Esophagus squamous epithelium (tissue), 5 donors: ENCODE data around the gene CAMK2A. TPM values are rescaled to one million over a fixed set of nuclear protein-coding genes. Genes with fewer than 3 reads are reported as not detected.
"Not testable (repeated sequence)": the region's sequence is repeated elsewhere in the genome, so short reads cannot be mapped to it uniquely, and the experiment has no call there.

Source experiments
- DNase-seq: peaks from one replicate; lab custom pipeline; 2025; lab: John Stamatoyannopoulos, UW
- H3K27ac ChIP-seq, 4 donors: fragments of 200-600 bp; sonication (generic); one replicate each; pipeline ENCODE4 v1.5.1; 2016 to 2019; ENCODE audit warnings: mild to moderate bottlenecking in 1 of 4
- H3K27me3 ChIP-seq, 4 donors: fragments of 200-600 bp; sonication (generic); 1 replicate in 3 of 4; 2 replicates in 1 of 4; pipeline versions ENCODE4 v1.5.1 to v1.6.0; 2017 to 2021; ENCODE audit warnings: antibody characterized with exemption in 1 of 4
- H3K36me3 ChIP-seq, 3 donors: fragments of 200-600 bp; sonication (generic); one replicate each; pipeline ENCODE4 v1.5.1; 2016 to 2019
- H3K4me1 ChIP-seq, 3 donors: fragments of 200-600 bp; sonication (generic); one replicate each; pipeline ENCODE4 v1.5.1; 2017 to 2019
- H3K4me3 ChIP-seq, 4 donors: fragments of 200-600 bp; sonication (generic); 1 replicate in 3 of 4; 2 replicates in 1 of 4; pipeline ENCODE4 v1.5.1; 2016 to 2019; ENCODE audit warnings: mild to moderate bottlenecking in 2 of 4, moderate library complexity in 1 of 4
- H3K9me3 ChIP-seq, 3 donors: fragments of 200-600 bp; sonication (generic); one replicate each; pipeline ENCODE4 v1.5.1; 2016 to 2019
- POLR2A ChIP-seq, 4 donors: fragments of 450-650 bp; IDR thresholded peaks; one replicate each; pipeline ENCODE4 v1.6.1; 2017; ENCODE audit warnings: antibody characterized with exemption in 4 of 4, mild to moderate bottlenecking in 4 of 4, moderate library complexity in 3 of 4
- WGBS, 2 donors: methylation state at CpG; one replicate each; pipeline ENCODE4 v1.1.5; 2018; 5-methylcytosine and 5-hydroxymethylcytosine counted together
- intact Hi-C: fragments of 100-400 bp; cut with DNase I; formaldehyde crosslinking; loops from one replicate; pipeline ENCODE4 v1.15.0; 2022
- total RNA-seq, 4 donors: library from RNA; depleted of rRNA; stranded (reverse); fragments of >200 nt; gene quantifications; one replicate each; pipeline ENCODE4 v1.1.0, GENCODE V29; 2016
- TF ChIP-seq, protein P1 (sequence below), 6 experiments: fragments of 450-650 bp in 4 of 6; fragments of 200-600 bp in 2 of 6; sonication (generic) in 2 of 6; IDR thresholded peaks; one replicate each; pipeline ENCODE4 v1.5.1; 2016 to 2019; ENCODE audit warnings: antibody characterized with exemption in 6 of 6, mild to moderate bottlenecking in 4 of 6, moderate library complexity in 4 of 6
- donor health status: DM: yes; HTN: yes; CAD: no.

CAMK2A gene
- total RNA-seq, 4 donors from 2014 or later, result 0.04 TPM; not detected in 3

DNA sequence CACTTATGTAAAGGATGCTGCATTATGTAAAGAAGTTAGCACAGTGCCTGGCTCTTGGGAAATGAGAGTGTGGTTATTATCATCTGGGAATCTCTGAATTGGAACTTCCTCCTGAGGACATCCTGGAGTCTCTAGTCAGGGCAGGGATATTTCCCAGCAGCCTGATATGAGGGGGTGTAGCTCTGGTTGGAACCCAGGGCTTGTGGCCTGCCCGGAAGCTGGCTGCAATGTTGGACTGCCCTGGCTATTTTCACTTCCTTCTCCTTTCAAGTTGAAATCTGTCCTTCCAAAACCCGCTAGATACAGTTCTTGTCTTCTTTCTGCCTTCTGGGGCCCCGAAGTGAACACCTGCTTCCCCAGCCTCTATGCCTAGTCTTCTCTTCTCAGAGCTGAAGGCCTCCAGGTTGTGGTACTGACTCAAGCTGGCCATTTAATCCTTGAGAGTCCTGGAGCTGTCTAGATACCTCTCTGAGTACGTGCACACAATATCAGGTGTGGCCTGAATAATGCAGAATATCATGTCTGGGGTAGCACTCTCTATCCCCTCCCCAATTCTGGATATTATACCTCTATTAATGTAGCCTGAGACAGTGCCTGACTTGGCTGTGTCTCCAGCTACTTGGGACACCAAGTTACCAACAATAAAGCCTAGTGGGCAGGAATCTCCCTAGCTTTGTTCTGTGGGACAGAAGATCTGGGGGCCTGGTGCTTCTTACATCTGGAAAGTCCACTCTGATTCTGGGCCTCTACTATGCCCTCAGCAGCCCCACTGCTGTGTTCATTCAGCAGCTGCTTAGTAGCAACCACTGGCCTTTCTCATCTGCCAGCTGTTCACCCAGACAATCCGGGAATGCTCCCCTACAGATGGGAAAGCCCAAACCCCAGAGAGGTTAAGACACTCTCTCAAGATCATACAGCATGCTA, 54.7 kb downstream of the CAMK2A start:
- H3K27me3 ChIP-seq, result no peaks in the 10 kb centered on the region
- no peaks in the 10 kb centered on the region for H3K36me3 ChIP-seq
- no peak overlapping the region for H3K4me3 ChIP-seq
- 73 to 83% methylated on average over 4 of the region's 5 CpGs for WGBS, 2 donors
- peaks cover 3 to 16% (median 6%) of the 10 kb centered on the region in 3 donors for H3K4me1 ChIP-seq
- no peak for TF ChIP-seq POLR2A (IDR thresholded peaks at IDR 0.05)
- TF ChIP-seq, protein P1, sequence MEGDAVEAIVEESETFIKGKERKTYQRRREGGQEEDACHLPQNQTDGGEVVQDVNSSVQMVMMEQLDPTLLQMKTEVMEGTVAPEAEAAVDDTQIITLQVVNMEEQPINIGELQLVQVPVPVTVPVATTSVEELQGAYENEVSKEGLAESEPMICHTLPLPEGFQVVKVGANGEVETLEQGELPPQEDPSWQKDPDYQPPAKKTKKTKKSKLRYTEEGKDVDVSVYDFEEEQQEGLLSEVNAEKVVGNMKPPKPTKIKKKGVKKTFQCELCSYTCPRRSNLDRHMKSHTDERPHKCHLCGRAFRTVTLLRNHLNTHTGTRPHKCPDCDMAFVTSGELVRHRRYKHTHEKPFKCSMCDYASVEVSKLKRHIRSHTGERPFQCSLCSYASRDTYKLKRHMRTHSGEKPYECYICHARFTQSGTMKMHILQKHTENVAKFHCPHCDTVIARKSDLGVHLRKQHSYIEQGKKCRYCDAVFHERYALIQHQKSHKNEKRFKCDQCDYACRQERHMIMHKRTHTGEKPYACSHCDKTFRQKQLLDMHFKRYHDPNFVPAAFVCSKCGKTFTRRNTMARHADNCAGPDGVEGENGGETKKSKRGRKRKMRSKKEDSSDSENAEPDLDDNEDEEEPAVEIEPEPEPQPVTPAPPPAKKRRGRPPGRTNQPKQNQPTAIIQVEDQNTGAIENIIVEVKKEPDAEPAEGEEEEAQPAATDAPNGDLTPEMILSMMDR (IDR thresholded peaks at IDR 0.05), result no peak
- no peak overlapping the region for H3K27ac ChIP-seq
- DNase-seq, result no peak
- H3K9me3 ChIP-seq, result no peaks in the 10 kb centered on the region
- intact Hi-C loops, result no loop called here

DNA sequence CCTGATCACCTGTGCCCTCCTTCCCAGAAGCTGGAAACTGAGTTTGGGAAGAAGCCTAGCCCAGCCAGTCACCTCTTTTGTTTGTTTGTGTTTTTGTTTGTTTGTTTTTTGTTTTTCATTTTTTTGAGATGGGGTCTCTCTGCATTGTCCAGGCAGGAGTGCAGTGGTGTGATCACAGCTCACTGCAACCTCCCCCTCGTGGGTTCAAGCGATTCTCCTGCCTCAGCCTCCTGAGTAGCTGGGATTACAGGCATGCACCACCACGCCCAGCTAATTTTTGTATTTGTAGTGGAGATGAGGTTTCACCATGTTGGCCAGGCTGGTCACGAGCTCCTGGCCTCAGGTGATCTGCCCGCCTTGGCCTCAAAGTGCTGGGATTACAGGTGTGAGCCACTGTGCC, 55.9 kb downstream of the CAMK2A start:
- H3K4me1 ChIP-seq, result peaks cover 3 to 20% (median 6%) of the 10 kb centered on the region in 3 donors
- H3K27ac ChIP-seq, H3K36me3 ChIP-seq, H3K4me3 ChIP-seq, H3K27me3 ChIP-seq, H3K9me3 ChIP-seq, intact Hi-C loops, DNase-seq: not testable (repeated sequence)
- 20 to 82% methylated on average over 2 to 4 of the region's 5 CpGs for WGBS, 2 donors

DNA sequence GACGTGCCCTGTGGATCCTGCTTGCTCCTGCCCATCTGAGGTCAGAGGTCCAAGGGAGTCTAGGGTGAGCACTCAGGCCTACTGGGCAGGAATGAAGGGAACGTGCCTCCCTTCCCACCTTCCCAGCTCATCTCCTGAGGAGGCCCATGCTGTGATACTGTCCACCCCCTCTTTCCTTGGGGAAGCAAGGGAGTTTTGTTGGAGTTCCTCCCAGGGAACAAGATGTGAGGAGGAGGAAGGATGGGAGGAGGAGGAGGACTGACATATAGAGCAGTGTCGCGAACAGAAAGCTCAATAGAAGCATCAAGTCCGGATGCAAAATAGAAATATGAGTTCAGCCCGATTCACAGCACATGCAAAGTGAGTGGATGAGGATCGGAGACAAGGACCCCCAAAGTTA, 58.7 kb downstream of the CAMK2A start:
- intact Hi-C loops, result no loop called here
- 83 to 96% methylated on average over 3 to 5 of the region's 7 CpGs for WGBS, 2 donors

DNA sequence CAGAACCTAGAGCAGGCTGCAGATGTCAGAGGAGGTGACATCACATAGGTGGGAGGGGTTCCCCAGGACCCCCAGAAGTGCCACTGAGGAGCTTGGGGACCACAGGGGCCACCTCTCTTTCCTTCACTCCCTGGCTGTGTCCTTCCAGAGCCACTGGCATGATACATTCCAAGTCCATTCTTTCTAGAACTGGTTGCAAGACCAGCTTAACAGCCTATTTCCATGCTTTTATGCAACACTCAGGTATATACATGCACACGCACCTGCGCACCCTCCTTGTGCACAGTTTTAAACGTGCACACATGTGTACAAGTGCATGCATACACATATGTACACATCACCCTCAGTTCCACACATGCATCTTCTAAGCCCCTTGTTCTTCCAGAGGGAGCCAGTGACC, 60.0 kb downstream of the CAMK2A start:
- TF ChIP-seq, protein P1 (IDR thresholded peaks at IDR 0.05), result no peak
- TF ChIP-seq POLR2A (IDR thresholded peaks at IDR 0.05), result no peak
- Histone ChIP-seq H3K27ac (no peak overlapping the region), H3K4me3 (no peak overlapping the region), H3K9me3 (no peaks in the 10 kb centered on the region), H3K27me3 (no peaks in the 10 kb centered on the region), H3K36me3 (no peaks in the 10 kb centered on the region), H3K4me1 (peaks cover 3 to 20% (median 6%) of the 10 kb centered on the region in 3 donors)
- intact Hi-C loops, result no loop called here
- DNase-seq, result no peak
- WGBS, 2 donors, result 53 to 92% methylated on average over 3 of the region's 3 CpGs

More for the DNA sequence above, 58.7 kb downstream of the CAMK2A start:
- Histone ChIP-seq H3K27me3 (no peaks in the 10 kb centered on the region), H3K9me3 (no peaks in the 10 kb centered on the region), H3K36me3 (no peaks in the 10 kb centered on the region), H3K4me3 (no peak overlapping the region), H3K27ac (no peak overlapping the region), H3K4me1 (peaks cover 3 to 20% (median 6%) of the 10 kb centered on the region in 3 donors)
- TF ChIP-seq, protein P1 (IDR thresholded peaks at IDR 0.05), result no peak
- no peak for TF ChIP-seq POLR2A (IDR thresholded peaks at IDR 0.05)
- no peak for DNase-seq

DNA sequence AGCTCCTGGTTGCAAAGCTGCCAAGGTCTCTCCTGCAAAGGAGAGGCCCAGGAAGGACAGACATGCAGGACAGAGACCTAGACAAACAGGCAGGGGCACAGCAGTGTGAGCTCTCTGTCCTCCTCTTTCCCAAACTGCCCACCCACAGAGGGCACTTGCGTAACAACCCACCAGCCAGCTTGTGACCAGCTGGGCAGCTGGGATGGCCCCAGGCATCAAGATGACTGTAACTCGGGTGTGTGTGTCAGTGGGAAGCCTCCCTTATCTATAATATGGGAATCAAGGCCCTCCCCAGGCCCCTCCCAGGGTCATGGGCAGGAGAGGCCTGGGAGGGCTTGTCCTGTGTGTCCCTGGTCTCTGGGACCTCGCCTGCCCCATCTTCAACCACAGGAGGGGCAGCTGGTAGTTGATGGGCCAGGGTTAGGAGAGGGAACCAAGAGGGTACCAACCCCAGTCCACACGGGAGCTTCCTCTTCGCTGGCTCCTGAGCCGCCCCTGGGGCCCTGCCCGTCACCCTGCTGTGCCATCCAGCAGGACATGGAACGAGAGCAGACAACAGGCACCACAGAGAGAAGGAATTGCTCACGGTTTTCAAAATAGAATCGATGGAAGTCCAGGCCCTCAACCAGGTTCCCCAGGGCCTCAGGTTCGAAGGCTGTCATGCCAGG, 61.8 kb downstream of the CAMK2A start:
- 87% methylated on average over 7 to 8 of the region's 11 CpGs for WGBS, 2 donors
- no peaks in the 10 kb centered on the region for H3K36me3 ChIP-seq
- H3K27ac ChIP-seq, result no peak overlapping the region
- intact Hi-C loops, result no loop called here
- DNase-seq, result no peak
- no peak for TF ChIP-seq POLR2A (IDR thresholded peaks at IDR 0.05)
- TF ChIP-seq, protein P1 (IDR thresholded peaks at IDR 0.05), result no peak
- no peak overlapping the region for H3K4me3 ChIP-seq
- peaks cover 2 to 13% (median 3%) of the 10 kb centered on the region in 3 donors for H3K4me1 ChIP-seq
- H3K27me3 ChIP-seq, result no peaks in the 10 kb centered on the region
- H3K9me3 ChIP-seq, result no peaks in the 10 kb centered on the region
